HepG2 (cell line): ENCODE measurements around the gene TEFM. TPM values are rescaled to one million over a fixed set of nuclear protein-coding genes. Genes with fewer than 3 reads are reported as not detected.
A peak's percentile ranks its signal among the peaks of the same experiment; 100 is the strongest.

ENCODE experiments used
- ARID5B ChIP-seq: IDR thresholded peaks from 2 replicates; pipeline ENCODE4 v1.4.0; 2020; ENCODE audit warnings: mild to moderate bottlenecking, missing genetic modification reagents
- CREM ChIP-seq, 2 experiments: sonication (generic) in 1 of 2; formaldehyde crosslinking in 1 of 2; IDR thresholded peaks; 2 replicates each; pipeline versions ENCODE4 v1.4.0 to v1.6.1; 2016 to 2020; ENCODE audit warnings: antibody characterized with exemption in 1 of 2, mild to moderate bottlenecking in 1 of 2, missing genetic modification reagents in 1 of 2
- EZH2 ChIP-seq: conservative IDR thresholded peaks from 2 replicates; pipeline ENCODE4 v1.6.1; 2012; ENCODE audit warnings: mild to moderate bottlenecking, low read depth, low read length, moderate library complexity
- HDAC1 ChIP-seq: sonication (generic); formaldehyde crosslinking; IDR thresholded peaks from 2 replicates; pipeline ENCODE4 v1.5.1; 2020; ENCODE audit warnings: mild to moderate bottlenecking, missing genetic modification reagents
- HINFP ChIP-seq: sonication (generic); formaldehyde crosslinking; IDR thresholded peaks from 2 replicates; pipeline ENCODE4 v1.4.0; 2020; ENCODE audit warnings: low read depth, mild to moderate bottlenecking, missing genetic modification reagents
- HNF4G ChIP-seq, 2 experiments: sonication (generic) in 1 of 2; formaldehyde crosslinking in 1 of 2; IDR thresholded peaks; 2 replicates each; pipeline versions ENCODE4 v1.4.0 to v1.6.1; 2011 to 2020; ENCODE audit warnings: borderline replicate concordance in 2 of 2, low read depth in 2 of 2, mild to moderate bottlenecking in 2 of 2, low read length in 1 of 2, missing genetic modification reagents in 1 of 2, moderate library complexity in 1 of 2
- ISL2 ChIP-seq: sonication (generic); formaldehyde crosslinking; IDR thresholded peaks from 2 replicates; pipeline ENCODE4 v1.5.0; 2020; ENCODE audit warnings: missing genetic modification reagents
- JUNB ChIP-seq: sonication (generic); formaldehyde crosslinking; IDR thresholded peaks from 2 replicates; pipeline ENCODE4 v1.8.0; 2022; ENCODE audit warnings: missing genetic modification reagents, mild to moderate bottlenecking, borderline replicate concordance
- NFRKB ChIP-seq: fragments of 450-650 bp; IDR thresholded peaks from 2 replicates; pipeline ENCODE4 v1.6.1; 2017
- SMAD3 ChIP-seq: sonication (generic); formaldehyde crosslinking; IDR thresholded peaks from 2 replicates; pipeline ENCODE4 v1.4.0; 2020; ENCODE audit warnings: missing genetic modification reagents
- SRSF9 ChIP-seq: fragments of 200-400 bp; formaldehyde crosslinking; IDR thresholded peaks from 2 replicates; pipeline ENCODE4 v1.6.1; 2018; ENCODE audit warnings: borderline replicate concordance, mild to moderate bottlenecking, low read depth, low read length; ENCODE audit not compliant: insufficient read depth, poor library complexity, severe bottlenecking
- THAP11 ChIP-seq: IDR thresholded peaks from 2 replicates; pipeline ENCODE4 v1.6.1; 2016; ENCODE audit warnings: missing biosample characterization, missing genetic modification reagents
- ZBTB26 ChIP-seq: IDR thresholded peaks from 2 replicates; pipeline ENCODE4 v1.6.1; 2016; ENCODE audit warnings: missing compliant biosample characterization, missing genetic modification reagents, borderline replicate concordance
- ZKSCAN1 ChIP-seq: fragments of 150-350 bp; IDR thresholded peaks from 2 replicates; pipeline ENCODE4 v1.6.1; 2014; ENCODE audit warnings: low read length
- ZKSCAN8 ChIP-seq: IDR thresholded peaks from 2 replicates; pipeline ENCODE4 v1.6.1; 2016; ENCODE audit warnings: borderline replicate concordance, missing genetic modification reagents, missing compliant biosample characterization
- ZNF251 ChIP-seq: sonication (generic); formaldehyde crosslinking; IDR thresholded peaks from 2 replicates; pipeline ENCODE4 v1.9.0; 2021; ENCODE audit warnings: mild to moderate bottlenecking, missing genetic modification reagents
- ZNF317 ChIP-seq: sonication (generic); formaldehyde crosslinking; IDR thresholded peaks from 2 replicates; pipeline ENCODE4 v1.5.0; 2020; ENCODE audit warnings: mild to moderate bottlenecking, missing genetic modification reagents
- ZNF800 ChIP-seq: sonication (generic); formaldehyde crosslinking; IDR thresholded peaks from 2 replicates; pipeline ENCODE4 v1.4.0; 2020; ENCODE audit warnings: missing genetic modification reagents
- polyA plus RNA-seq, 8 experiments: library from polyadenylated mRNA; depleted of rRNA in 3 of 8; stranded (reverse) in 7 of 8; unstranded in 1 of 8; fragments of >200 nt; fragmentation: Illumina TruSeq in 4 of 8; extraction: Trizol in 4 of 8; gene quantifications; 2 replicates each; pipeline versions ENCODE4 v1.2.1 to v1.2.3, GENCODE V29; 2011 to 2016; ENCODE audit warnings: low read depth in 4 of 8, missing spikeins in 1 of 8, mixed read lengths in 1 of 8; ENCODE audit not compliant: insufficient read depth in 1 of 8
- total RNA-seq, 5 experiments: library from RNA; depleted of rRNA; stranded (reverse); fragments of >200 nt; fragmentation: Illumina TruSeq; extraction: Trizol; gene quantifications; 2 replicates each; pipeline ENCODE4 v1.2.3, GENCODE V29; 2016; ENCODE audit warnings: low read depth in 1 of 5

TEFM gene
- total and polyA plus RNA-seq, 2 of the 13 experiments (the other 11 are each of a cell fraction or from before 2014, with no cell fraction given) = 7.0 to 20.0 TPM

GRCh38 chr17:30915833-30916611 lies 10.0 kb upstream of the TEFM start (continued):
- TF ChIP-seq ARID5B = peak; percentile 91
- peak; percentile 98 for TF ChIP-seq ZKSCAN1
- no peak for TF ChIP-seq JUNB (CRISPR knock-in tag)
- TF ChIP-seq SRSF9 = no peak
- TF ChIP-seq EZH2 = no peak
- TF ChIP-seq ZNF251 (CRISPR knock-in tag) = no peak
- TF ChIP-seq HNF4G (IDR thresholded peaks at IDR 0.05; ENCODE audit: borderline replicate concordance, low read depth, low read length) = no peak
- no peak for TF ChIP-seq HNF4G (CRISPR knock-in tag; IDR thresholded peaks at IDR 0.05; ENCODE audit: borderline replicate concordance, low read depth)
- no peak for TF ChIP-seq HINFP (CRISPR knock-in tag)
- TF ChIP-seq HDAC1 (CRISPR knock-in tag) = peak; percentile 71
- no peak for TF ChIP-seq ZBTB26 (CRISPR knock-in tag)
- TF ChIP-seq ZKSCAN8 = no peak
- no peak for TF ChIP-seq NFRKB
- TF ChIP-seq SMAD3 = peak; percentile 88
- 0 out of 2 replicates have a peak, but pooled peaks have one; percentile 43 for TF ChIP-seq THAP11 (CRISPR knock-in tag)
- TF ChIP-seq ZNF317 (CRISPR knock-in tag) = peak; percentile 49; the same call in 1 of the 2 replicates
- peak; percentile 70 for TF ChIP-seq CREM (IDR thresholded peaks at IDR 0.05)
- TF ChIP-seq CREM (CRISPR knock-in tag; IDR thresholded peaks at IDR 0.05) = no peak
- peak; percentile 91 for TF ChIP-seq ISL2
- TF ChIP-seq ZNF800 (CRISPR knock-in tag) = peak; percentile 31; the same call in 1 of the 2 replicates
